ENCODE data around the gene DEPP1.

Gene DEPP1

GRCh38 chr10:44930904-44931620 lies 47.5 kb downstream of the DEPP1 start:
- no peak for DNase-seq

DNA sequence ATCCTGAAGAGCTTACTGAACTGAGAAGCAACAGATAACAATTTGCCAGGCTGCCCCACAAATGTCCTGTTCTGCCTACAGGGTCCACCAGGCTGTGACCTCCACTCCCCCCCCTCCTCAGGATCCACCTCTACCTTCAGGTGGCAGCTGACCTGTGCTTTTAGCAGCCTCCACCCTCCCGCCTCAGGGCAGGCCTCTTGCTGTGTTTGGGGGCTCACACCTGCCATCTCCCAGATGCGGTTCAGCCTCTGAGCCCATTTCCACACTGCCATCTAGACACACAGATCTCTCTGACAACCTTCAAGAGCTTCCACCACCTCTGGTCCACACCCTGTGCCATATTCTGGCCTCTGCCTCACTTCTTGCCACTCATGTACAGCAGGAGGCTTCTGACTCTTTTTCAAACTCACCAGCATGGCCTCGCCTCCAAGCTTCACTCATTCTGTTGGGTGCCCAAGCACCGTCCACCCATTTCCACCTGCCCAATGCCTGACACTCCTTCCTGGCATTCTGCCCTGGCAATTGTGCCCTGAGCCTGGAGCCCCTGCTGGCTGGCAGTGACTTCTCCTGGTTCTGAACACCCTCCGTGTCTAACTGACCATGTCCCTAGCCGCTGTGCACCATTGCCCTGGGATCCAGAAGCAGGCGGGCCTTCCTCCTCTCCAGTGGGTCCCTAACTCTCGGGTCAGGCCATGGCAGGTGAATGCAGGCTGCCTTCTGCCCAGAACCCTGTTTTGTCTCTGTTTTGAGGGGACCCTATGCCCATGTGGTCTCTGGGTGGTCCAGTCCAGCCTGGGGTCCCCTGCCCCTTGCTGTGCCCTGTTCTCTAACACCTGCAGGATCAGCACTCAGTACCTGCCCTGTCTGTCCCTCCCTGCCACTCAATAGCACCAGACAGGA lies 49.0 kb downstream of the DEPP1 start:
- DNase-seq, result no peak

GRCh38 chr10:44928462-44928861 lies 50.1 kb downstream of the DEPP1 start:
- DNase-seq, result no peak

GRCh38 chr10:44927352-44927751 lies 51.3 kb downstream of the DEPP1 start:
- no peak for DNase-seq

DNA sequence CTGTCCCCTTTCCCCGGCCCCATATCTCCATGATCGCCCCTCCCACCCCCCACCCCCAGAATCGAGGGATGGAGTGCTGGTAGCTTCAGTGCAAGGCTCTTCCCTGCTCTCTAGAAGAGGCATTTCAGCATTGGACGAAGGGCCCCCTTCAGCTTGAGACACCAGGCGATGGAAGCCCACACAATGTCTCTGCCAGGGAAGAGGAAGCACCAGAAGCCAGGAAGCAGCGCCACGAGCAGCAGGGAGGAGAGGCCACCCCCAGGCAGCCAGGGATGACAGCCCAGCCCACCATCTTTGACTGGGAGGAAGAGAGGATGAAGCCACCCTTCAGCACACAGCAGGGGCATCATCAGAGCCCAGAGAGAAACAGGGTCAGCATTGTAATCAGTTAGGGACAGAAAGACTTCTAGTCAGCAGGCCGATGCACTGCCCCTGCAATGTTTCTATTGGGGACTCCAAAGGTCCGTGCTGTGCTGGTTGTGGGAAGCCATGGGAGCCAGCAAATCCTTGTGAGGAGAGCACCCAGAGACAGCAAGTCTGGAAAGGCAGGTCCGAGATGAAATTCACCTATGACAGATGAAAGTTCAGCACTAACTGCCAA lies 51.8 kb downstream of the DEPP1 start:
- DNase-seq, result no peak
